HCT116 (cell line): Measurements from ENCODE around the gene CGB5. TPM values are rescaled to one million over a fixed set of nuclear protein-coding genes. Genes with fewer than 3 reads are reported as not detected.

Experiments
- ATAC-seq: fragments of 200-7000 bp; cut with Tn5 transposase; 2 replicates; pipeline ENCODE4 v1.9.1; 2020; ENCODE audit warnings: mild to moderate bottlenecking, moderate library complexity
- BruUV-seq: library from RNA; stranded (reverse); fragments of 400-500 nt; replicated peaks from 2 replicates; lab custom pipeline; 2021; lab: Mats Ljungman, UMichigan
- CTCF ChIA-PET: fragments of 300-600 bp; sonication (Branson Sonifier 250); formaldehyde crosslinking; loops from one replicate; lab custom pipeline; 2021; ENCODE audit warnings: antibody characterized with exemption; lab: Charles Lee
- POLR2A ChIA-PET: fragments of 300-600, 350-600 bp; sonication (Branson Sonifier 250); formaldehyde crosslinking; loops from one replicate; lab custom pipeline; 2021; ENCODE audit warnings: antibody characterized with exemption; lab: Charles Lee
- RAD21 ChIA-PET, 2 experiments: fragments of 300-600 bp; sonication (Branson Sonifier 250); formaldehyde crosslinking; loops; one replicate each; lab custom pipeline; 2023; ENCODE audit warnings: low total read pairs in 2 of 2; ENCODE audit not compliant: uncharacterized antibody in 2 of 2, unreplicated experiment in 2 of 2, low non-redundant PET in 1 of 2; lab: Charles Lee
- DNase-seq: peaks from one replicate; pipeline ENCODE4 v3.0.0-alpha.2; 2010; ENCODE audit warnings: low read depth, low spot score
- H2AFZ ChIP-seq: fragments of 200-600 bp; shearing (Covaris generic), sonication (generic); 2 replicates; pipeline ENCODE4 v1.6.1; 2017; ENCODE audit warnings: low read depth, mixed run types, mixed read lengths, antibody characterized with exemption, low read length; ENCODE audit not compliant: poor library complexity, severe bottlenecking
- H3K27ac ChIP-seq: 2 replicates; pipeline ENCODE4 v1.5.1; 2012; ENCODE audit warnings: low read depth, low read length
- H3K27me3 ChIP-seq: fragments of 200-600 bp; sonication (generic); 2 replicates; pipeline ENCODE4 v1.6.1; 2016; ENCODE audit warnings: mixed run types, low read length, mixed read lengths; ENCODE audit not compliant: insufficient read depth
- H3K36me3 ChIP-seq, 2 experiments: fragments of 200-500 bp in 1 of 2; fragments of 200-600 bp in 1 of 2; sonication (Bioruptor generic) in 1 of 2; sonication (generic) in 1 of 2; 2 replicates each; pipeline versions ENCODE4 v1.5.1 to v1.6.1; 2014 to 2016; ENCODE audit warnings: low read length in 2 of 2, inconsistent platforms in 1 of 2, mixed read lengths in 1 of 2, mixed run types in 1 of 2; ENCODE audit not compliant: insufficient read depth in 2 of 2, control insufficient read depth in 1 of 2
- H3K4me1 ChIP-seq, 2 experiments: fragments of 200-600 bp in 1 of 2; sonication (generic) in 1 of 2; 2 replicates each; pipeline versions ENCODE4 v1.5.1 to v1.6.1; 2012 to 2017; ENCODE audit warnings: low read length in 2 of 2, inconsistent platforms in 1 of 2, mild to moderate bottlenecking in 1 of 2, mixed read lengths in 1 of 2, mixed run types in 1 of 2, moderate library complexity in 1 of 2; ENCODE audit not compliant: insufficient read depth in 2 of 2, control insufficient read depth in 1 of 2
- H3K4me2 ChIP-seq: fragments of 200-600 bp; sonication (generic); 2 replicates; pipeline ENCODE4 v1.6.1; 2017; ENCODE audit warnings: mixed run types, low read length, mixed read lengths
- H3K4me3 ChIP-seq, 2 experiments: fragments of 200-600 bp in 1 of 2; sonication (generic) in 1 of 2; replicated peaks in 1 of 2; 2 replicates each; pipeline ENCODE4 v1.5.1; 2011 to 2016; ENCODE audit warnings: low read length in 2 of 2, control low read depth in 1 of 2, low read depth in 1 of 2, mild to moderate bottlenecking in 1 of 2, mixed read lengths in 1 of 2, mixed run types in 1 of 2
- H3K79me2 ChIP-seq: fragments of 200-600 bp; sonication (generic); 2 replicates; pipeline ENCODE4 v1.6.1; 2017; ENCODE audit warnings: mild to moderate bottlenecking, mixed run types, low read length, moderate library complexity, mixed read lengths; ENCODE audit not compliant: insufficient read depth
- H3K9ac ChIP-seq: fragments of 200-600 bp; sonication (generic); 2 replicates; pipeline ENCODE4 v1.6.1; 2016; ENCODE audit warnings: low read length, mixed read lengths
- H3K9me2 ChIP-seq: fragments of 200-600 bp; sonication (generic), shearing (Covaris generic); 2 replicates; pipeline ENCODE4 v1.6.1; 2017; ENCODE audit warnings: mixed run types, mild to moderate bottlenecking, moderate library complexity; ENCODE audit not compliant: insufficient read depth
- H3K9me3 ChIP-seq, 2 experiments: fragments of 200-500 bp in 1 of 2; fragments of 200-600 bp in 1 of 2; sonication (Bioruptor generic) in 1 of 2; sonication (generic) in 1 of 2; 2 replicates each; pipeline ENCODE4 v1.6.1; 2014 to 2017; ENCODE audit warnings: low read length in 2 of 2, mixed read lengths in 2 of 2, inconsistent platforms in 1 of 2, low read depth in 1 of 2, mild to moderate bottlenecking in 1 of 2, mixed run types in 1 of 2, moderate library complexity in 1 of 2; ENCODE audit not compliant: control insufficient read depth in 1 of 2, insufficient read depth in 1 of 2
- H4K20me1 ChIP-seq: fragments of 200-600 bp; sonication (generic), shearing (Covaris generic); 2 replicates; pipeline ENCODE4 v1.6.1; 2017; ENCODE audit warnings: mixed run types, mild to moderate bottlenecking, moderate library complexity; ENCODE audit not compliant: insufficient read depth
- CEBPB ChIP-seq: IDR thresholded peaks from 2 replicates; pipeline ENCODE4 v1.6.1; 2012; ENCODE audit warnings: low read depth
- CTCF ChIP-seq, 3 experiments: fragments of 200-600 bp in 1 of 3; sonication (generic) in 1 of 3; IDR thresholded peaks in 2 of 3; conservative IDR thresholded peaks in 1 of 3; 2 replicates each; pipeline ENCODE4 v1.5.1; 2012 to 2017; ENCODE audit warnings: low read depth in 2 of 3, low read length in 2 of 3, antibody characterized with exemption in 1 of 3, borderline replicate concordance in 1 of 3, control low read depth in 1 of 3, mild to moderate bottlenecking in 1 of 3, mixed read lengths in 1 of 3, mixed run types in 1 of 3, moderate library complexity in 1 of 3; ENCODE audit not compliant: insufficient read depth in 1 of 3
- EZH2phosphoT487 ChIP-seq: fragments of 200-600 bp; IDR thresholded peaks from 2 replicates; pipeline ENCODE4 v1.6.1; 2018; ENCODE audit warnings: antibody characterized with exemption, borderline replicate concordance
- FOSL1 ChIP-seq: IDR thresholded peaks from 2 replicates; pipeline ENCODE4 v1.6.1; 2012; ENCODE audit warnings: low read depth
- POLR2AphosphoS5 ChIP-seq: IDR thresholded peaks from 2 replicates; pipeline ENCODE4 v1.6.1; 2011; ENCODE audit warnings: mild to moderate bottlenecking, low read depth, low read length, moderate library complexity
- REST ChIP-seq: IDR thresholded peaks from 2 replicates; pipeline ENCODE4 v1.6.1; 2012; ENCODE audit warnings: low read depth
- SIN3A ChIP-seq: IDR thresholded peaks from 2 replicates; pipeline ENCODE4 v1.6.1; 2012; ENCODE audit warnings: low read depth
- YY1 ChIP-seq: IDR thresholded peaks from 2 replicates; pipeline ENCODE4 v1.6.1; 2011; ENCODE audit warnings: low read length, low read depth, moderate library complexity, mild to moderate bottlenecking; ENCODE audit not compliant: insufficient replicate concordance; ENCODE audit errors: extremely low read depth
- ZBTB33 ChIP-seq: IDR thresholded peaks from 2 replicates; pipeline ENCODE4 v1.6.1; 2011; ENCODE audit warnings: mild to moderate bottlenecking, low read length, moderate library complexity; ENCODE audit not compliant: insufficient replicate concordance; ENCODE audit errors: extremely low read depth
- ZFX ChIP-seq: fragments of 450-650 bp; IDR thresholded peaks from 2 replicates; pipeline ENCODE4 v1.6.1; 2017
- ZNF274 ChIP-seq: fragments of 200-500 bp; sonication (Bioruptor generic); IDR thresholded peaks from 2 replicates; pipeline ENCODE4 v1.6.1; 2014; ENCODE audit warnings: mild to moderate bottlenecking, low read depth, low read length, inconsistent platforms
- intact Hi-C: fragments of 100-400 bp; cut with micrococcal nuclease; formaldehyde crosslinking; loops from 2 replicates; pipeline ENCODE4 v1.10.0; 2022
- total RNA-seq: library from RNA; stranded (reverse); gene quantifications from one replicate; pipeline ENCODE4 v1.2.1, GENCODE V29; 2021; ENCODE audit not compliant: unreplicated experiment

CGB5 gene
- total RNA-seq, 1 experiment from 2014 or later, result not detected

- TF ChIP-seq REST (no peak), FOSL1 (no peak), YY1 (peak; percentile 61)
- TF ChIP-seq, all 23 proteins: peak for 12
Measured at GRCh38 chr19:49085020-49085867, 41.6 kb downstream of the CGB5 start, which contains the start of gene SNRNP70 (continued).

GRCh38 chr19:49085868-49086232, 42.2 kb downstream of the CGB5 start:
- intact Hi-C loops, result no loop called here
- POLR2A ChIA-PET, result no interaction called here
- H3K4me2 ChIP-seq, result peak overlapping the region; percentile 90
- peaks cover 35% of the 10 kb centered on the region; the same call in 1 of the 2 replicates for H4K20me1 ChIP-seq
- no peak for ATAC-seq
- CTCF ChIA-PET, result interaction anchor here (0.8 kb wide), 1 partner anchor 12 kb away, joined by 3 read pairs; no protein-coding TSS in a partner anchor
- H3K9me2 ChIP-seq, result no peaks in the 10 kb centered on the region
- no peak for DNase-seq
- RAD21 ChIA-PET, result no interaction called here
- peaks cover 17 to 33% of the 10 kb centered on the region in 2 experiments for H3K36me3 ChIP-seq
- no TSS peak for BruUV-seq
- H3K4me1 ChIP-seq, result peaks cover 6 to 25% of the 10 kb centered on the region in 2 experiments
- H3K79me2 ChIP-seq, result peaks cover 56% of the 10 kb centered on the region
- peak overlapping the region; percentile 94 for H3K27ac ChIP-seq
- peak overlapping the region; percentile 86 for H3K4me3 ChIP-seq
- no peak overlapping the region for H2AFZ ChIP-seq
- H3K9ac ChIP-seq, result peak overlapping the region; percentile 78
- H3K27me3 ChIP-seq, result no peaks in the 10 kb centered on the region
- H3K9me3 ChIP-seq, result no peaks in the 10 kb centered on the region
- no peak for TF ChIP-seq ZFX
- no peak for TF ChIP-seq CTCF (IDR thresholded peaks at IDR 0.05 in 2 of 3, conservative IDR thresholded peaks at IDR 0.05 in 1 of 3; ENCODE audit: borderline replicate concordance in 1 of 3, insufficient read depth in 1 of 3, low read depth in 2 of 3, low read length in 2 of 3)
- no peak for TF ChIP-seq POLR2AphosphoS5
- no peak for TF ChIP-seq SIN3A
- no peak for TF ChIP-seq ZBTB33
- no peak for TF ChIP-seq EZH2phosphoT487
- no peak for TF ChIP-seq CEBPB
- no peak for TF ChIP-seq ZNF274
